Activated CD4-positive, alpha-beta T cell treated with anti-CD3 and anti-CD28 coated beads for 24 hours (primary cell): Measurements from ENCODE around the gene EOLA1.
"Not testable (repeated sequence)": the region's sequence is repeated elsewhere in the genome, so short reads cannot be mapped to it uniquely, and the experiment has no call there.

ENCODE experiments used
- DNase-seq, 2 donors: peaks; one replicate each; pipeline ENCODE4 v3.0.0-alpha.2; 2020; ENCODE audit warnings: low read depth in 2 of 2

Gene EOLA1

GRCh38 chrX:149513825-149514428, 26.9 kb upstream of the EOLA1 start:
- DNase-seq, result no peak

DNA sequence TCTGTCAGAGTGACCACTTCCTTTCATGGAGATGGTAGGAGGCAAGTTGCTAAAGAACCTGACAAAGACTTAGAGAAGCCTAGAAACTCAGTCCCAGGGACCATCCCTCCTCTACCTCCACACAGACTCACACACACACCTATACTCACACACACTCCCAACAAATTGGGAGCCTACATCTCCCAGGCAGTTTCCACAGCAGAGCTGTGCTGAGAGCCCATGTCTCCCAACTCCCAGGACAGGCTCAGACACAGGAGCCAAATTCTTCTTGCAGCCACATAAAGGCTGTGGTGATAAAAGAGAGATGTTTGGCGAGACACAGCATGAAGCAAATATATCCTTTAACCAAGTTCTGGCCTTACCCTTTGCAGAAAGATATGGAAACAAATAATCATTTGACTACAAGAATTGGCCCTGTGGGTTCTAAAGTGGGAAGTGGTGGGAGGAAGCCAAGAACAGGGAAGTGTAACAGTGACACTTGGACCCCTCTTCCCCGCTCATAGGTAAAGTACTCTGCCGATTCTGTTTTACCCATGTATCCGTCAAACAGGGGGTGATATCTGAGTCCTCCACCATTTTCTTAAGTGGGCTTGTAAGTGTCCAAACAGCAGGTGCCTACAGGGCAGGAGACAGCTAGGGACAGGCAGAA, 24.7 kb upstream of the EOLA1 start:
- no peak for DNase-seq

DNA sequence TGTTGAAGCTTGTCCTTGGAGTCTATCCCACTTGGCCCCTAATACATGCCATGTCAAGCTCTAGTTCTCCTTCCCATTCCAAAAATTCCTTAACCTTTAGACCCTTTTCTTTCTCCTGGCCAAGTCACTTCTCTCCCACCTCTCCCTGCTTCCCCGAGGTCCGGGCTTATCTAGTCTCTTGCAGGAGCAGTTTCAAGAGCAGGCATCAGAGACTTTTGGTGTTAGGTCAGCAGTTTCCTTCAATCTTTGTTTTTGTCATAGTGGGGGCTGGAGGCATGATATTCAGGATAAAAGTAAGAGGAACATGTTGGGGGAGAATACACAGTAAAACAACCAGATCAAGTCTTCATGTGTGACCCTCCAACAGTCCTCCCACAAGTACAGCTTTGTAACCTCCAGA, 24.2 kb upstream of the EOLA1 start:
- DNase-seq, result no peak

GRCh38 chrX:149517308-149517707, 23.5 kb upstream of the EOLA1 start:
- DNase-seq, result no peak

DNA sequence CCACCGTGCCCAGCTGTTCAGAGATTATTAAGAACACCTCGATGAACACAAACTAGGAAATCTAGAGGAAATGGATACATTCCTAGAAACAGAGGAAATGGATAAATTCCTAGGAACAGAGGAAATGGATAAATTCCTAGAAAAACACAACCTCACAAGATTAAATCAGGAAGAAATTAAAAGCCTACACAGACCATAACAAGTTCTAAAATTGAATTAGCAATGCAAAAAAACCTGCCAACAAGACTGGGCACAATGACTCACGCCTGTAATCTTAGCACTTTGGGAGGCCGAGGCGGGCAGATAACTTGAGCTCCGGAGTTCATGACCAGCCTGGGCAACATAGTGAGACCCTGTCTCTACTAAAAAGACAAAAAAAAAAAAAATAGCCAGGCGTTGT, 22.6 kb upstream of the EOLA1 start:
- no peak for DNase-seq

- DNase-seq, result not testable (repeated sequence)
These were observed 20.1 kb upstream of the EOLA1 start for GRCh38 chrX:149520636-149521277.

DNA sequence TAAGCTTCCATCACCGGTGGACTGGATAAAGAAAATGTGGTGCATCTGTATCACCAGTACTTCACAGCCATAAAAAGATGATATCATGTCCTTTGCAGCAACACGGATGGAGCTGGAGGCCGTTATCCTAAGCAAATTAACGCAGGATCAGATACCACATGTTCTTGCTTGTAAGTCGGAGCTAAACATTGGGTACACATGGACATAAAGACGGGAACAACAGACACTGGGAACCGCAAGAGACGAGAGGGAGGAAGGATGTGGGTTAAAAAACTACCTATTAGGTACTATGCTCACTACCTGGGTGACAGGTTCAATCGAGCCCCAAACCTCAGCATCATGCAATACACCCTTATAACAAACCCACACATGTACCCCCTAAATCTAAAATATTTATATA, 19.4 kb upstream of the EOLA1 start:
- no peak for DNase-seq

DNA sequence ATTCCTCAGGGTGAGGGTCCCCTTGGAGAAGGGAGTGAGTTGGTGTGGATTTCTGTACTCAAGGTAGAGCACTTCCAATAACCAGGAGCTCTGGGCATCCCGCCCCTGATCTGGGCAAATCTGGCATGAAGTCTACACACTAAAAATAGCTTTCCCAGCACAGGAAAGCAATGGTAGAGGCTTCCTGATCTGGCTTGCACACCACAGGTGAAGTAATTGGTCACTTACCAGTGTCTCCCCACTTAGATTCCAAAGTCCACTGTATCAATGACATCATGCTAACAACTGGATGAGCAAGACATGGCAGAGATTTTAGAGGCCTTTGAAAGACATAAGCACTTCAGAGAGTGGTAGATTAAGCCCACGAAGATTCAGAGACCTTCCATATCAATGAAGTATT, 17.9 kb upstream of the EOLA1 start:
- no peak for DNase-seq

- not testable (repeated sequence) for DNase-seq
These were observed 15.4 kb upstream of the EOLA1 start for GRCh38 chrX:149525389-149525788.

GRCh38 chrX:149525903-149526302, 14.9 kb upstream of the EOLA1 start:
- not testable (repeated sequence) for DNase-seq

- not testable (repeated sequence) for DNase-seq
These were observed 14.3 kb upstream of the EOLA1 start for GRCh38 chrX:149526318-149527033.

DNA sequence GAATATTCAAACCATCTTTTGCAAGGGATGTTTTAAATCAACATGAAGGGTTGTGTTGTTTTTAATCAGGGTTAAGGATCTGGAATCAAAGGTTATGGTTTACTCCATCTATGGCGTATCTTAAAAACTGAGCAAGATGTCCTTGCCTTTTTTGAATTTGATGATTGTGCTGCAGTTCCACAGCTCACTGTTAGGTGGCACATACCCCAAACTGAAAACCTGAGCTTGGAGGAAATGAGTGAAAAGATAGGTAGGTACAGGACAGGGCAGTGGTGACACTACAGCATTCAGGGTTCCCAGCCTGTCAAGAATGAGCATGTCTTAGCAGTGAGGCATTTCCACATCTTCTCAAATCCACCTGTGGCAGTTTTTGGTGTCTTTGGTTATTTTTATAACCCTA, 13.1 kb upstream of the EOLA1 start:
- DNase-seq, result no peak

DNA sequence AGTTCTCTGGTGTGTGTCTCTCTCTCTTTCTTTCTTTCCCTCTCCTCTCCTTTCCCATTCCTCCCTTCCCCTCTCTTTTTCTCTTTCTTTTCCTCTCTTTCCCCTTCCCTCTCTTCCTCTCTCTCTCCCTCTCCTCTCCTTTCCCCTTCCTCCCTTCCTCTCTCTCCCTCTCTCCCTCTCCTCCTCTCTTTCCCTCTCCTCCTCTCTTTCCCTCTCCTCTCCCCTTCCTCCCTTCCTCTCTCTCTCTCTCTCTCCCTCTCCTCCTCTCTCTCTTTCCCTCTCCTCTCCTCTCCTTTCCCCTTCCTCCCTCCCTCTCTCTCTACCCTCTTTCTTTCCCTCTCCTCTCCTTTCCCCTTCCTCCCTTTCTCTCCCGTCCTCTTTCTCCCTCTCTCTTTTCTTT, 12.4 kb upstream of the EOLA1 start:
- no peak for DNase-seq

GRCh38 chrX:149531599-149531998, 9.2 kb upstream of the EOLA1 start:
- DNase-seq, result no peak

DNA sequence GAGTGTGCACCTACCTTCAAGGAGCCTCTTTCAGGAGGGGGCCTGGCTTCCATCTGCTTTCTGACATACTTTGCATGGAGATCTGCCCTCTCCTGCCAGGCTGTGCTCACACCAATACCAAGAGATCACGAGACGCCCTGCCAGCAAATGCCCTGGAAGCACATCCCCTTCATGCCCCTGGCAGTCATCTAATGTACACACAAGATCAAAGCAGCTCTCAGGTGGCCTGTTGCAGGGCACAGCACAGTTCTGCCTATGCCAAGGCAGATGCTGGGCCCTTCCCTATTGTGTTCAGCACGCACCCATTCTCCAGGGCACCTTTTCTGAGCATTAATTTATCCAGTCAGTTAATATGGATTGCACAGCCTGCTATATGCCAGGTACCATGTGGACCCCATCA, 7.9 kb upstream of the EOLA1 start:
- DNase-seq, result not testable (repeated sequence)

- DNase-seq, result not testable (repeated sequence)
These were observed 6.8 kb upstream of the EOLA1 start for GRCh38 chrX:149533999-149534398.

GRCh38 chrX:149534926-149535602, 5.7 kb upstream of the EOLA1 start:
- not testable (repeated sequence) for DNase-seq

GRCh38 chrX:149537474-149537873, 3.3 kb upstream of the EOLA1 start:
- not testable (repeated sequence) for DNase-seq

- DNase-seq, result peak; percentile 61 to 64
These were observed 1.3 kb upstream of the EOLA1 start for GRCh38 chrX:149539283-149540130.

DNA sequence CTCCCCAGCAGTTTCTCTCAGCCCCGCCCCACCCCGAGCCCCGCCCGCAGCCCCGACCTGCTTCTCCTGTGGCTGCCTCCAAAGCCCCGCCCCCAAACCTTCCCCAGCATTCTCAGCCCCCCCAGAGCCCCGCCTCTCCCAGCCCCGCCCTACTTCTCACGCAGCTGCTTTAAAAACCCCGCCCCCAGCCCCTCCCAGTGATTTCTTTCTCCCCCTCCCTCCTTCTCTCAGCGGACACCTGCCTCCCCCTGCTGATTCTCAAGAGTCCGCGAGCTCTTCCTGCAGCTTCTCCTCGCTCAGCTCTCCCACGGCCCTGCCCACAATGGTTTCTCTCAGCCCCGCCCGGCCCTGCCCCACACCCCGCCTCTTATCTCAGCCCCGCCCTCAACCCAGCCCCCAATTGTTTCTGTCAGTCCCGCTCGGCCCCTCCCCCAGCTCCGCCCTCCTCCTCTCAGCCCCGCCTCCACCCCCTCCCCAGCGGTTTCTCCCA, 636 bp upstream of the EOLA1 start:
- DNase-seq, result peak; percentile 82 to 87

DNA sequence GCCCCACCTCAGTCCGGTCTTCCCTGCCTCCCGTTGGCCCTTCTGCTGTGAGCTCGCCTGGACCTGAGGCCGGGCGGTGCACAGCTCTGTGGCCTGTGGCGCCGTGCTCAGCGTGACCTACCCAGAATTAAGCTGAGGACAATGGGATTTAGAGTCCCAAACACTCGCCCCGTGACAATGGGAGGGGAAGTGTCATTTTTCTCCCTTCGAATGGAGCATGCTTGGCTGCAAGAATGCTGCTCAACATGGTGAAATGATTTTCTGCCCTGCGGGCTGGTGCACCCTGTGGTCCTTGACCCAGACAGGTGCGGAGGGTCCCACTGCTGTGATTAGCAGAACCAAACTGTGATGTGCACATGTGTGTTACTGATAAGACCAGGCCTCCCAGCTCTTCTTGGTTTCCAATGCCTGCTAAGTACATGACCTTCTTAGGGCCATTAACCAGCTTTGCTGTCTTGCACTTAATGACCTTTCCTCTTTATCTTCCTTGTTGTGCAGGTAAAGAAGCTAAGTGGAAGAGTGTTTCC, 772 bp downstream of the EOLA1 start:
- DNase-seq, result no peak
